Fibroblast of mammary gland (primary cell): ENCODE data around the gene AVPI1.

Experiments
- DNase-seq: peaks from one replicate; pipeline ENCODE4 v3.0.0-alpha.2; 2010; ENCODE audit warnings: low read depth
- H3K4me3 ChIP-seq: 2 replicates; pipeline ENCODE4 v1.5.1; 2011; ENCODE audit warnings: low read depth, mild to moderate bottlenecking, low read length, moderate library complexity; ENCODE audit not compliant: control insufficient read depth
- TF ChIP-seq, protein P1 (sequence below): conservative IDR thresholded peaks from 2 replicates; pipeline ENCODE4 v1.5.1; 2011; ENCODE audit warnings: low read depth, low read length, inconsistent platforms; ENCODE audit not compliant: control insufficient read depth, insufficient read depth

Gene AVPI1

DNA sequence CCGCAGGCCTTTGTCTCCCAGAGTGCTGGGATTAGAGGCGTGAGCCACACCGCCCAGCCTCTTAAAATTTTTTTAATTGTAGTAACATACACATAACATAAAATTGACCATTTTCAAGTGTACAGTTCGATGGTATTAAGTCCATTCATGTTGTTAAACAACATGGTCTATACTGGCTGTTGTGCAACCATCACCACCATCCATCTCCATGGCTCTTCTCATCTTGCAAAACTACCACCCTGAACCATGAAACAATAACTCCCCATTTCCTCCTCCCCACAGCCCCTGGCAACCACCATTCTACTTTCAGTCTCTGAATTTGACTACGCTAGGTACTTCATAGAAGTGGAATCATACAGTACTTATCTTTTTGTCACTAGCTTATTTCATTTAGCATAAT lies 42.0 kb upstream of the AVPI1 start:
- no peak for DNase-seq
- TF ChIP-seq, protein P1, sequence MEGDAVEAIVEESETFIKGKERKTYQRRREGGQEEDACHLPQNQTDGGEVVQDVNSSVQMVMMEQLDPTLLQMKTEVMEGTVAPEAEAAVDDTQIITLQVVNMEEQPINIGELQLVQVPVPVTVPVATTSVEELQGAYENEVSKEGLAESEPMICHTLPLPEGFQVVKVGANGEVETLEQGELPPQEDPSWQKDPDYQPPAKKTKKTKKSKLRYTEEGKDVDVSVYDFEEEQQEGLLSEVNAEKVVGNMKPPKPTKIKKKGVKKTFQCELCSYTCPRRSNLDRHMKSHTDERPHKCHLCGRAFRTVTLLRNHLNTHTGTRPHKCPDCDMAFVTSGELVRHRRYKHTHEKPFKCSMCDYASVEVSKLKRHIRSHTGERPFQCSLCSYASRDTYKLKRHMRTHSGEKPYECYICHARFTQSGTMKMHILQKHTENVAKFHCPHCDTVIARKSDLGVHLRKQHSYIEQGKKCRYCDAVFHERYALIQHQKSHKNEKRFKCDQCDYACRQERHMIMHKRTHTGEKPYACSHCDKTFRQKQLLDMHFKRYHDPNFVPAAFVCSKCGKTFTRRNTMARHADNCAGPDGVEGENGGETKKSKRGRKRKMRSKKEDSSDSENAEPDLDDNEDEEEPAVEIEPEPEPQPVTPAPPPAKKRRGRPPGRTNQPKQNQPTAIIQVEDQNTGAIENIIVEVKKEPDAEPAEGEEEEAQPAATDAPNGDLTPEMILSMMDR, result no peak

GRCh38 chr10:97726636-97727178 lies 39.7 kb upstream of the AVPI1 start:
- TF ChIP-seq, protein P1, result no peak
- peak; percentile 92 for DNase-seq
- H3K4me3 ChIP-seq, result no peak overlapping the region

More for the DNA sequence above, 42.0 kb upstream of the AVPI1 start:
- H3K4me3 ChIP-seq, result no peak overlapping the region

- TF ChIP-seq, protein P1, result no peak
- peak; percentile 87 for DNase-seq
These were observed 37.4 kb upstream of the AVPI1 start for GRCh38 chr10:97724341-97724941.

GRCh38 chr10:97723001-97723400 lies 36.0 kb upstream of the AVPI1 start:
- TF ChIP-seq, protein P1, result no peak
- no peak for DNase-seq
- H3K4me3 ChIP-seq, result no peak overlapping the region

More at GRCh38 chr10:97724341-97724941, 37.4 kb upstream of the AVPI1 start:
- no peak overlapping the region for H3K4me3 ChIP-seq

DNA sequence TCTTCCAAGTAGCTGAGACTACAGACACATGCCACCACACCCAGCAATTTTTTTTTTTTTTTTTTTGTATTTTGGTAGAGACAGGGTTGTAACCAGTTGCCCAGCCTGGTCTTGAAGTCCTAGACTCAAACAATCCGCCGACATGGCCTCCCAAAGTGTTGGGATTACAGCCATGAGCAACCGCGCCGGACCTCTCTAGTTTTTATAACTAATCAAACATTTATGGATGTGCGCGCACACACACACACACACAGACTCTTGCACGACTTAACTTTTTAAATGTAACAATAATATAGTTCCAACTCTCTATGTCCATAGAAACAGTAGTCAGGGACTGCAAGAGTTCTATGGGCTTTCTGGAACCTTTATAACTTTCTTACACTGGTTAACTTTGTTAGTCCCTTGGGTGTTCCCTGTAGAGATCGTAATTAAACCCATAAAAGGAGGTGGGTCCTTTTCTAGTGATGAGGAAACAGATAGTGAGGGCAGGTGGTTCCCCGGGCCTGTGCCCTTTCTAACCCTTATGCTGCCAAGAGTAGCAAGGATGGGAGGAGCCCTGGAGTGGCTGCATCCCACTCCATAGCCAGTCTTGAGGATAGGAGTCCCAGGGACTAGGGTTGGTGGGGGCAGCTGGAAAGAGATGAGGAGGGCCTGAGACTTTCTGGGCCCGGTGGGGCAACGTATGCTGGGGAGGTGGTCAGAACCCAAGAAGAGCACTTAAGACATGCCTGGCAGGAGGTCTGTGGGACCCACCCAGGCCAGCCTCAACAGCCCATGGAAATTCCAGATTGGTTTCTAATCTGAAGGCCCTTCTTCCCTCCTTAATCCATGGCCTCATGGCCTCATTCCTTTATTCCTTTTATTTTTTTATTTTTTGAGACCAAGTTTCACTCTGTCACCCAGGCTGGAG lies 35.1 kb upstream of the AVPI1 start:
- TF ChIP-seq, protein P1, result no peak
- H3K4me3 ChIP-seq, result no peak overlapping the region
- DNase-seq, result no peak

DNA sequence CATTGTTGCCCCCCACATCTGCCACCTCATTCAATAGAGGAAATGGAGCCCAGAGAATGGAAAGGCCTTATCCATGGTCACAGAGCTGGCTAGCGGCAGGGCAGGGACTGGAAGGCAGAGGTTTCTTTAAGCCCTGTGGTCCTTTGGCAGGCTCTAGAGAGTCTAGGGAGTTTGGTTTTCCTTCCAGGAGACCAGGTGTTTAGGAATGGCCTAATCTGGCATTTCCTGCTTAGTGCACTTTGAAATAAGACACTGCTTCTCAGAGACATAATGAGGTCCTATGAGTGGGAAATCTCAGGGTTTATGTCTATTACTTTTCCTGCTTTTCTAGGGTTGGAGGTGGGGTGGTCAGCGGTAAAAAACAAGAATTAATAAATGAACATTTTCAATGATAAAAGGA lies 32.6 kb upstream of the AVPI1 start:
- TF ChIP-seq, protein P1, result no peak
- DNase-seq, result no peak
- H3K4me3 ChIP-seq, result no peak overlapping the region
